GM12891 (cell line): ENCODE data around the gene LRCH1.

ENCODE experiments used
- DNase-seq: peaks from one replicate; pipeline ENCODE4 v3.0.0; 2011; ENCODE audit warnings: low spot score; ENCODE audit not compliant: insufficient read length
- FAIRE-seq: peaks from 2 replicates; lab custom pipeline; 2011; peaks lifted over from hg19 to GRCh38; lab: Jason Lieb, UNC
- PAX5 ChIP-seq: IDR thresholded peaks from 2 replicates; pipeline ENCODE4 v1.6.1; 2011; ENCODE audit warnings: low read length, moderate library complexity, mild to moderate bottlenecking; ENCODE audit not compliant: insufficient read depth, severe bottlenecking
- POLR2A ChIP-seq: IDR thresholded peaks from 2 replicates; pipeline ENCODE4 v1.6.1; 2011; ENCODE audit warnings: low read depth, low read length, control low read depth
- POLR2AphosphoS5 ChIP-seq: IDR thresholded peaks from 2 replicates; pipeline ENCODE4 v1.6.1; 2011; ENCODE audit warnings: low read depth, low read length, control low read depth
- POU2F2 ChIP-seq: IDR thresholded peaks from 2 replicates; pipeline ENCODE4 v1.6.1; 2011; ENCODE audit warnings: low read depth, mild to moderate bottlenecking, control low read depth, low read length, moderate library complexity
- SPI1 ChIP-seq: IDR thresholded peaks from 2 replicates; pipeline ENCODE4 v1.6.1; 2011; ENCODE audit warnings: low read depth, low read length, control low read depth
- TAF1 ChIP-seq: IDR thresholded peaks from 2 replicates; pipeline ENCODE4 v1.6.1; 2011; ENCODE audit warnings: low read depth, low read length, control low read depth

The LRCH1 gene

DNA sequence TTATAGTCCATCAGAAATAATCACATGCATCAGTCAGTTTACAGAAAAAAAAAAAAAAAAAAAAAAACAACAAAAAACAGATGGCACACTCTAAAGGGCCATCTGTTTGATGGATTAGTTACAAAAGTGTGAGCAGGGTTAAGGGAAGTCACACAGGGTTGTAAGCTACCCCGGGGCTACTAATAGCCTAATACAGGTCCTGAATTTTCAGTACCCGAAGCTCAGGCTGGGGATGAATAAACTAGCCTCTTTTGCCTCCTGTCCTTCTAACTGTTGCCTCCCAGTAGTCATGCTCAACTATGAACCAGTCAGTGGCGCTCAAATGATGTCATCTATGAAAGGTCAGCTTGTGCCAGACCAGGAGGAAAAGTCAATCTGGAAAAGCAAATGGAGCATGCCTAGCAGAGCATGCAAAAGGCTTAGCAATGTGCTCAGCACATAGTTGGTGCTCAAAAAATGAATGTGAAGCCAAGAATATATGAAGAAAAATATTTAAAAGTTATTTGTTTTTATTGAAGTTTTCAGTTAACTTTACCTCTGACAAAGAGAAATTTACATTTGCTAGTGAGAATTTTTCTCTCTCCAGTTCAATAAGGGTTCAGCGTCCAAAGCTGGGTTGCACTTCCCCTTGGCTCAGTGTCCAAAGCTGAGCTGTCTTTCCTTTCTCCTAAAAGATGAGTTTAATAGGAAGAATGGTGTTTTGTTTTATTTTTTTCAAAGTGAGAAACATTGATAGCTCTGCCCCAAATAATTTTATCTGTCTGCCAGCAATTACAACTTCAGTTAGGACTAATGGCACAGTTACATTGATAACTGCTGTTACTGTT is 30.8 kb upstream of the LRCH1 start:
- FAIRE-seq = no peak

GRCh38 chr13:46522748-46523030 is 30.3 kb upstream of the LRCH1 start:
- DNase-seq (no peak), FAIRE-seq (no peak)
- TF ChIP-seq PAX5 (no peak), SPI1 (no peak), POU2F2 (no peak), POLR2A (no peak), TAF1 (no peak), POLR2AphosphoS5 (no peak)

More for the DNA sequence above, 30.8 kb upstream of the LRCH1 start:
- no peak for TF ChIP-seq TAF1
- no peak for TF ChIP-seq PAX5
- TF ChIP-seq POU2F2 = no peak
- TF ChIP-seq POLR2AphosphoS5 = no peak
- no peak for TF ChIP-seq SPI1
- TF ChIP-seq POLR2A = no peak
- no peak for DNase-seq

DNA sequence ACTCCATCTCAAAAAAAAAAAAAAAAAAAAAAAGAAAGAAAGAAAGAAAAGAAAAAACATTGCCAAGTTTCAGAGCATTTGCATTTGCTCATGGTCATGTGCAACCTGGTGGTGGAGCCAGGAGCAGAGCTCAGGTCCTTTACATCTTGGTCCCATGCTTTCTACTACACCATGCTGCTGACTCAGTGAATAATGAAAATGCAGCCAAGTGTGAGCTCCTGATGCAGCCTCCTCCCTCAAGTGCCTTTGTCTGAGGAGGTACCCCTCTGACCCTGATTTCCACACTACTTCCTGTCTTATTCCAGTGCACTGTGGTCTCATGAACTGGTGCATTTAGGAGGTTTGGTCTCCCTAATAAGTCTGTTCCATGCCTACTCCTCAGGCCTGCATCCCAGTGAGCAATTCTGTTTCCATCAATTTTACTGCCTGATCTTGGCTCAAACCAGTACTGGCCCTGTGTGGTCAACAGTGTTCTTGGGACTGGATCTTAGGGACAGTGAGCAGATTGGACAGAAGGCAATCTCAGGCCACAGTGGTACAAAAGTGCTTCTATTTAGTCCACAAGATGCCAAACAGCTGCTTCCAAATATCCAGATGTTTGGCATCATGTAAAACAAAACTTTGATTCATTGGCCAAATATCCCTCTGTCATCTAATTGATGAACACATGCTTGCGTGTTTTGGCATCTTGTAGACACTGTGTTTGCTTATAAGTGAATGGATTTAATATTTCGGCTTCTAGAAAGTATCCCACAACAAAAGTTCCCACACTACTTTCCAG is 28.8 kb upstream of the LRCH1 start:
- DNase-seq (no peak), FAIRE-seq (no peak)
- TF ChIP-seq PAX5 (no peak), SPI1 (no peak), TAF1 (no peak), POLR2AphosphoS5 (no peak), POLR2A (no peak), POU2F2 (no peak)

DNA sequence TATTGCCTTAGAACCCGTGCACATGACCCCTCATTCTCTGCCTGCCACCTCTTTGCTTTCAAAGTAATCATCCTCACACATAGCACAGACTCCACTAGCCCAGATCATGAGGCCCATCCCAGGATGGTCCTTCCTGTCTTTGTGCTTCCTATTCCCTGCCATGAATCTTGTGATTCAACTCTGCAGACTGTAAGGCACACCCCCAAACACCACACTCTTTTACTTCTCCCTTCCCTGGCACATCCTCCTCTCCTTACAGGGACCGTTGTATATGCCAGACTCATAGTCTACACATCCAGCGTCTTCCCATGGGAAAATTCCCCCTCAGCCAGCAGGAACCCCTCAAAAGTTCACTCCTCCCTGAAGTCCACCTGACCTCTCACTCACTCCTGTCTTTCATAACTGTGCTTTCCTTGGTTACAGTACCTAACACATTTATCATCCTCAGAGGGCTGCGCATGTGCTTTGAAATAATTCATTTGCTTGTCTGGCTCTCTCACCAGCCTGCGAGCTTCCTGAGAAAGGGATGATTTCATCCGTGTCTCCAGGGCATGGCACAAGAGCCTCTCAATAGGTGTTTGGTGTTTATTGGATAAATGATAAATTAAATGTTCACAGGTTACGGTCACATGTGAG is 26.8 kb upstream of the LRCH1 start:
- DNase-seq (no peak), FAIRE-seq (peak; percentile 23)
- TF ChIP-seq POLR2A (no peak), POU2F2 (no peak), SPI1 (no peak), TAF1 (no peak), POLR2AphosphoS5 (no peak), PAX5 (no peak)

GRCh38 chr13:46526740-46527139 is 26.2 kb upstream of the LRCH1 start:
- FAIRE-seq (no peak), DNase-seq (no peak)
- TF ChIP-seq POU2F2 = no peak
- TF ChIP-seq POLR2AphosphoS5 = no peak
- no peak for TF ChIP-seq TAF1
- TF ChIP-seq POLR2A = no peak
- TF ChIP-seq SPI1 = no peak
- no peak for TF ChIP-seq PAX5

DNA sequence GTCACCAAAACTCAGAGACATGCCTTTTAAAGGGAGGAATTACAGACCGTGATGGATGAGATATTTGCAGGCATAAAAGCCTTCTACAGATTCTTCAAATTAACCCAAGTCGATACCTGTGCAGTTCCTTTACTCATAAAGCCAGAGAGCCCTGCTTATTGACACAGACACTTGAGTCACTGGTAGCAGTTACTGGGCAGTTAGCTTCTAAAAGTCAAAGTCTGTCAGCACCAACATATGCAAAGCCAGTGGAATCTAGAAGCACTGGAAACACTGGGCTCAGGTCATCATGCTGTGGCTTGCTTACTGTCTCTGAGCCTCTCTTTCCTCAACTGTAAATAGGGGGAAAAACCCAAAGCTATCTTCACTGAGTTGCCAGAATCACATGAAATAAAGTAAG is 25.7 kb upstream of the LRCH1 start:
- TF ChIP-seq POU2F2 = no peak
- TF ChIP-seq POLR2AphosphoS5 = no peak
- TF ChIP-seq TAF1 = no peak
- TF ChIP-seq POLR2A = no peak
- no peak for TF ChIP-seq SPI1
- no peak for TF ChIP-seq PAX5
- FAIRE-seq = peak; percentile 50
- no peak for DNase-seq

DNA sequence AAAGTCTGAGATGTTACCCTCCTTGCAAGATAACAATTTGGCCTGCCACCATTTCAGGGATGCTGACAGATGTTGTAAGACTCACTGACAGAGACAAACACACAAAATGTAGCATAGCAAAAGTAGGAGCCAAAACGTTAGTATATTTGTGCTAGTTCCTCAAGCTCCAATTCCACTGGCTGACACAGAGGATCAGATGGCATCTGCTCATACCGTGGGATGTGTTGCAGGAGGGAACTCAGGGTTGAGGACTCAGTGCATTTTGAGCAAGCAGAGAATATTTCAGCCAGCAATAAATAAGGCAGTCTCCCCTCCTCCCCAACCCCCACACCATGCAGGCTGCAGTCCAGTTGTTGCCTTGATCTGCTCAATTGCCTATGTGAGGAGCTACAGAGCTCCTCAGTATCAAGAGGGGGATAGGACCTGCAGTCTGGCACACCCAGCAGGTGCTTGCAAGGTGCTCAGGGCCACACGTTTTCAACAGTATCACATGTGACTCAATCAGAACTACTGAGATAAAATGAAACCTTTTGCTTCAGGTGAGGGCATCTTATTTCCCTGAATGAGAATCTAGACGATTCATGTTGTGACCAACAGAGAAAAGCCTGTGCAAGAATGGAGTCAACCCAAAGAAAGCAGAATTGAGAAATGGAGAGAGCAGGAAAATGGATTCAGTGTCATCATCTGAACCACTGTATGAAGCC is 23.6 kb upstream of the LRCH1 start:
- DNase-seq = no peak
- TF ChIP-seq SPI1 (peak; percentile 73), POLR2AphosphoS5 (no peak)
- peak; percentile 80 for FAIRE-seq

GRCh38 chr13:46530084-46530935 is 22.7 kb upstream of the LRCH1 start:
- DNase-seq (no peak), FAIRE-seq (peak; percentile 43)
- no peak for TF ChIP-seq POLR2AphosphoS5
- no peak for TF ChIP-seq PAX5
- TF ChIP-seq TAF1 = no peak
- no peak for TF ChIP-seq POU2F2
- no peak for TF ChIP-seq POLR2A
- no peak for TF ChIP-seq SPI1
